Measurements from ENCODE around the gene IGLL1.

DNA sequence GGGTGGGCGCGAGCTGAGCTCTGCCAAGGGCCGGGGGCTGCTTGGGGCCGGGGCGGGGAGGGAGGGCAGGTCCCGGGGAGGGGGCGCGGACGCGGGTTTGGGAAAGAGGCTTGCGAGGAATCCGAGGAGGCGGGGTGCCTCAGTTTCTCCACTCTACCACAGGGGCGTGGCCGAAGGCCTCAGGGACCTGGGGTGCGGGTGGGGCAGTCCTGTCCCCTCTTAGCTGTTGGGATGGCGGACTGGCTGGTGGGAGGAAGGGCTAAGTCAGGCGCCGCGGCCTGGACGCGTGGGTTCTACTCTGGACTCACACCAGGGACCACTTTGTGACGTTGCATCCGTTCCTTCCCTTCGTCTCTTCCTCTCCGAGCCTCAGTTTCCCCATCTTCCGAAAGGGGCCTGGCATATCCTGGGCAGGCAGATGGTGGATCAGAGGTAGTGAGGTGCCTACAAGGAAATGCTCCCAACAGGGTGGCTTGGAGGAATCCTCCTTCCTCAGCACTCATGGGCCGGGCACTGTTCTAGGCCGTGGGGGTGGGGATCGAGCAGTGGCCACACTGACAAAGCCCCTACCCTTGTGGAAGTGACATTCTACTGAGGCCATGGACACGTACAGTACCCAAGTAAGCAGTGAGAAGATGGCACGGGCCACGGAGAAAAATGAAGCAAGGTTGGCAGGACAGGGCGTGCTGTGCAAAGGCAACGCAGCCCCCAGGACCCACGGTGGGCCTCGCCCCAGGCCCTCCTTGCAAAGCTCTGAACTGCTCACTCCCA is 13.2 kb downstream of the IGLL1 start:
- TF ChIP-seq CTCF (IDR thresholded peaks at IDR 0.05) (no peak), POLR2A (IDR thresholded peaks at IDR 0.05) (no peak)

Measured in thyroid gland (tissue), 4 donors.